ENCODE measurements around the gene ENKUR.
"Not testable (repeated sequence)": the region's sequence is repeated elsewhere in the genome, so short reads cannot be mapped to it uniquely, and the experiment has no call there.

The ENKUR gene

DNA sequence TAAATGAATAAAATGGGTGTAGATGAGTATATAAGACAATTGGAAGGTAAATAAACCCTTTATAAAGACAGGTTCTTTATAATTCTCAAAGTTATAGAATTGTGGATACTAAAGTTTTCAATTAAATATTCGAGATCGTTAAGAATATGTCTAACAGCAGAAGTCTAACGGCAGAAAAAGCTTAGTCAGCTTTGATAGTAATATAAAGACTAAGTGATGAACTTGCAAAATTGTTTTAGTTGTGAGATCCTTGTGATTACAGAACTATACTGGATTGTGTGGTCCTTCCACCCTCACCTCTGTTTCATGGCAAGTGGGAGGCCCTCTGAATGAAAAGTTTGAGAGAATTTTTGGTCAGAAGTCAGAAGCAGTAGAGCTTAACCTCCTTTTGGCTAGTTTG lies 2.7 kb upstream of the ENKUR start:
- Histone ChIP-seq H3K27me3 (ENCODE audit: control insufficient read depth, insufficient read depth, low read length) (no peaks in the 10 kb centered on the region), H3K4me3 (ENCODE audit: low read length) (no peak overlapping the region), H3K9ac (ENCODE audit: low read depth, low read length) (no peak overlapping the region), H3K4me1 (ENCODE audit: control insufficient read depth, insufficient read depth, low read length) (peaks cover 9% of the 10 kb centered on the region), H3K4me2 (ENCODE audit: low read length) (no peak overlapping the region), H3K9me3 (replicated peaks; ENCODE audit: low read length) (no peaks in the 10 kb centered on the region), H3K36me3 (ENCODE audit: insufficient read depth, low read length) (no peaks in the 10 kb centered on the region)

DNA sequence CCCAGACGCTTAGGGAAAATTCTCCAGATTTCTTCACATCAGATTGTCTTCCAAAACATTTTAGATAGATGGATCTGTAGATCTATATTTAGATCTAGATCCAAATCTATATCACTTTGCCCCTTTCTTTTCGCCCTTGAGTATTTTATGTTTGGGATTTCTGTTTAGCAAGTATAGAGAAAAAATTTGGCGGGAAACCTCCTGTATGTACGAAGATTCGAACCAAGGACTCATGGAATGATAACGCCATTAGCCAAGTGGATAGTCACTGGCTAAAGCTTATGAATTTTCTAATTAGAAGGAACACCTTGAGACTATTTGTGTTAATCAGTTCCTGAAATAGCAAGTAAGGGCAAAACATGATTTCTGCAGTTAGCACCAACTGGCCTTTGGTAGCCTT lies 1.7 kb upstream of the ENKUR start:
- Histone ChIP-seq H3K9me3 (replicated peaks; ENCODE audit: low read length) (no peaks in the 10 kb centered on the region), H3K27me3 (ENCODE audit: control insufficient read depth, insufficient read depth, low read length) (no peaks in the 10 kb centered on the region), H3K36me3 (ENCODE audit: insufficient read depth, low read length) (no peaks in the 10 kb centered on the region), H3K4me3 (ENCODE audit: low read length) (peak overlapping the region; percentile 79), H3K4me2 (ENCODE audit: low read length) (peak overlapping the region; percentile 93), H3K4me1 (ENCODE audit: control insufficient read depth, insufficient read depth, low read length) (peaks cover 9% of the 10 kb centered on the region), H3K9ac (ENCODE audit: low read depth, low read length) (peak overlapping the region; percentile 86)

DNA sequence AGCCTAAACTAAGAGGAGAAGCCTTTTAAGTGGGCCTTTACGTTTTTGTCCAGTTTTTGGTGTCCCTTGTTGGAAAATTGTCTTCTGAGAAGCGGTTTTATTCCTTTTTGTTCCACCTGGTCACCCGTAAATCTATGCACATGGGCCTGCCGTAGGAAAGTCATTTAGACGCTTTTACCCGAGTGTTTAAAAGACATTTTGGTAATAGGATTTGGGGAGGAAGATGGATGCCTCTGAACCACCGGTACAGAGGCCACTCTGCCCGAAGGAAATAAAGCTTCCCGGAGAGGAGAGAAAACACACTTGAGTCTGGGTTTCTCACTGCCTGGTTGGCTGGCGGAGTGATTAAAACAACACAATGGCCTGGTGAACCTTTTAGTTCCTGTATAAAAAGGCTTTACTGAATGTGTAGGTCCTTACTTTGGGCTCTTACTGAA lies 1.2 kb upstream of the ENKUR start:
- Histone ChIP-seq H3K27me3 (ENCODE audit: control insufficient read depth, insufficient read depth, low read length) (no peaks in the 10 kb centered on the region), H3K36me3 (ENCODE audit: insufficient read depth, low read length) (no peaks in the 10 kb centered on the region), H3K4me1 (ENCODE audit: control insufficient read depth, insufficient read depth, low read length) (peaks cover 9% of the 10 kb centered on the region), H3K9ac (ENCODE audit: low read depth, low read length) (peak overlapping the region; percentile 86), H3K4me2 (ENCODE audit: low read length) (peak overlapping the region; percentile 93), H3K9me3 (replicated peaks; ENCODE audit: low read length) (no peaks in the 10 kb centered on the region), H3K4me3 (ENCODE audit: low read length) (peak overlapping the region; percentile 79)

DNA sequence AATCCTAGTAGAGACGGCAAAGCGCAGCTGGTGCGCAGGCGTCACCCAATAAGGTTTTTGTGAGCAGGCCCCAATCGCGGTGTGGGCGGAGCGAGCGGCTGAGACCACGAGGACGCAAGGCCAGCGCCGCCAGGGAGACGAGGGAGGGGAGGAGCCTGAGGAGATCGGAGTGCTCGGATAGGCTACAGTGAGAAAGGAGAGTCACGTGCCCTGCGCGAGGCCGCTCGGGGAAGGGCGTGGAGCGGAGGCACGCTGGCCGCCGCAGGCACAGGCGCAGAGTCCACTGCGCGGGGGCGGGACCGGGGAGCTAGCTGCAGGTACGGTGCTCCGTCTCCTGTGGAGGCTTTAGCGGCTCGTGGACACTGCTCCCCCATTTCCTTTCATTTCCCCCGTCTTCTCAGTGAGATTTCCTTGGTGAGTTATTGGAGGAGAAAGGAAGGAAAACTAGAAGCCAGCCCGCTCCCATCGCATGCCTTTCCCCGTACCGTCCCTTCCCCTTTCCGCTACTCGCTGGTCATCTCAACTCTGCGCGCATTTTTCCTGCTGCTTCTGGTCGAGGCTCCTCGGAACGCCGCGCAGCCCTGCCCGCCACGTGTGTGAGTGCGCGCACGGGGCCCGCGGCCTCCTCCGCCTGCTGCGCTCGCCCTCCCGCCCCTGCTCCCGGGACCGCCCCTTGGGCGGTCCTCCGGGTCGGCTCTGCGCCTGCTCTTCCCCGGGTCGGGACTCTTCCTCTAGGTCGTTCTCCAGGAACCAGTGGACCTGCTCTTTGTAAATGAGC lies 607 bp upstream of the ENKUR start, which contains the start of gene THNSL1:
Gene THNSL1, plus strand, starts transcription at position 237 of the 778 bp plus-strand sequence. CDS start 6,612 bp downstream, outside the sequence.
- Histone ChIP-seq H3K36me3 (ENCODE audit: insufficient read depth, low read length) (no peaks in the 10 kb centered on the region), H3K27me3 (ENCODE audit: control insufficient read depth, insufficient read depth, low read length) (no peaks in the 10 kb centered on the region), H3K4me2 (ENCODE audit: low read length) (peak within 1 kb of the TSS; percentile 93), H3K9me3 (replicated peaks; ENCODE audit: low read length) (no peaks in the 10 kb centered on the region), H3K4me3 (ENCODE audit: low read length) (peak within 1 kb of the TSS; percentile 79), H3K4me1 (ENCODE audit: control insufficient read depth, insufficient read depth, low read length) (peaks cover 9% of the 10 kb centered on the region), H3K9ac (ENCODE audit: low read depth, low read length) (peak within 1 kb of the TSS; percentile 86)

DNA sequence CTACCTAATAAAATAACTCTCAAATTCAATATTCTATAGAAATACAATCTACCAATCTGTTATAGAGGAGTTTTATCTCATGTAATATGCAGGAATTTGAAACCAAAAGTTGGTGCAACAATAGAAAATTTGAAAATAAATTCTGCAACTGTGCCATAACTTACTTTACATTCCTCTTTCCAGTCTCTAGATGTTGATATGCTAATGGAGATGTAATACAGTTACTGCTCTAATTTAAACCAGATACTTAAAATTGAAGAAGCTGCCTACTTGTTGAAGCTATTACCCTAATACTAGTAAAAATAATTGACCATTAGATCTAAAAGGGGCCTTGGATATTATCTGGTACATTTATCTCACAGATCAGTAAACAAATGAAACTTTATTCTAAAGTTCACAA lies 1.4 kb downstream of the ENKUR start:
- no peaks in the 10 kb centered on the region for H3K9me3 ChIP-seq (replicated peaks; ENCODE audit: low read length)

DNA sequence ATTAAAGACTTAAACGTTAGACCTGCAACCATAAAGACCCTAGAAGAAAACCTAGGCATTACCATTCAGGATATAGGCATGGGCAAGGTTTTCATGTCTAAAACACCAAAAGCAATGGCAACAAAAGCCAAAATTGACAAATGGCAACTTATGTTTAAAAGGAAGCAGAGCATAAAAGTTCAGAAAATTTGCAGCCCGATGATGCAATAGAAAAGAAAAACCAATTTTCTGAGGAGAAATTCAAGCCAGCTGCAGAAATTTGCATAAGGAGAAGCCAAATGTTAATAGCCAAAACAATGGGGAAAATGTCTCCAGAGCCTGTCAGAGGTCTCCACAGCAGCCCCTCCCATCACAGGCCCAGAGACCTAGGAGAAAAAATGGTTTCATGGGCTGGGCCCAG lies 4.4 kb downstream of the ENKUR start:
- H3K9me3 ChIP-seq (replicated peaks; ENCODE audit: low read length); H3K36me3 ChIP-seq (ENCODE audit: insufficient read depth, low read length); H3K27me3 ChIP-seq (ENCODE audit: control insufficient read depth, insufficient read depth, low read length); H3K9ac ChIP-seq (ENCODE audit: low read depth, low read length); H3K4me2 ChIP-seq (ENCODE audit: low read length); H3K4me3 ChIP-seq (ENCODE audit: low read length); H3K4me1 ChIP-seq (ENCODE audit: control insufficient read depth, insufficient read depth, low read length): not testable (repeated sequence)

More for the DNA sequence above, 1.4 kb downstream of the ENKUR start:
- Histone ChIP-seq H3K9ac (ENCODE audit: low read depth, low read length) (no peak overlapping the region), H3K27me3 (ENCODE audit: control insufficient read depth, insufficient read depth, low read length) (no peaks in the 10 kb centered on the region), H3K4me1 (ENCODE audit: control insufficient read depth, insufficient read depth, low read length) (peaks cover 9% of the 10 kb centered on the region), H3K36me3 (ENCODE audit: insufficient read depth, low read length) (no peaks in the 10 kb centered on the region), H3K4me2 (ENCODE audit: low read length) (no peak overlapping the region), H3K4me3 (ENCODE audit: low read length) (no peak overlapping the region)

DNA sequence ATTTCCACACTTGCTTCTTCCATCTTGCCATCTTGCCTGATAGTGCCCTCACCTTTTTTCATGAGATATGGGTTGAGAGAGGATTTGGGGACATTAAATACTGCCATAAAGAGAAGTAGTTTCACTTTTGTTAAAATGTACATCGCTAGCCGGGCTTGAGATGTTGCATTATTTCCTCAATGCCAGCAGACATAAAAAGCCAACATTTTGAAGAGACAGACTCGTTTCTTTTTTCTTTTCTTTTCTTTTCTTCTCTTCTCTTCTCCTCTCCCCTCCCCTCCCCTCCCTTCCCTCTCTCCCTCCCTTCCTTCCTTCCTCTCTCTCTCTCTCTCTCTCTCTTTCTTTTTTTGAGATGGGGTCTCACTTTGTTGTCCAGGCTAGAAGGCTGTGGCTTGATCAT lies 17.9 kb downstream of the ENKUR start:
- H3K36me3 ChIP-seq (ENCODE audit: insufficient read depth, low read length) = no peaks in the 10 kb centered on the region
- H3K4me3 ChIP-seq (ENCODE audit: low read length) = no peak overlapping the region
- H3K4me2 ChIP-seq (ENCODE audit: low read length) = no peak overlapping the region
- H3K27me3 ChIP-seq (ENCODE audit: control insufficient read depth, insufficient read depth, low read length) = peaks cover 4% of the 10 kb centered on the region
- peaks cover 4% of the 10 kb centered on the region for H3K9me3 ChIP-seq (replicated peaks; ENCODE audit: low read length)
- no peak overlapping the region for H3K9ac ChIP-seq (ENCODE audit: low read depth, low read length)
- no peaks in the 10 kb centered on the region for H3K4me1 ChIP-seq (ENCODE audit: control insufficient read depth, insufficient read depth, low read length)

DNA sequence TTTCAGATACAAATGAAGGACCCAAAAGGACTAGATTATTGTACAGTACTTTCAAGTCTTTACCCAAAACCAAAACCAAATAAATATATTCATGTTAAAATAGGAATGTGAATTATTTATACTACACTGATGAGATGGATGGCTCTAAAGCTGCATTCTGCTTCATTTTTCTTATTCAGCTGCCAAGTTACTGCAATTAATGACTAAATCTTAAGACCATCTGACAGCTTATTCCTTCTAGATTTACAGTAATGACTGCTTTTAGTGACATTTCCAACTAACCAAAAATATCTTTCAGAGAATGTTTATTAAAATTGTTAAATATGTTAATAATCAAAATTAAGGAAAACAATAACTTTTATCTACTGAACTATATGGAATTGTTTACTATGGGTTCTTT lies 20.9 kb downstream of the ENKUR start:
- Histone ChIP-seq H3K9me3 (replicated peaks; ENCODE audit: low read length) (peaks cover under 1% of the 10 kb centered on the region), H3K4me2 (ENCODE audit: low read length) (no peak overlapping the region), H3K27me3 (ENCODE audit: control insufficient read depth, insufficient read depth, low read length) (no peaks in the 10 kb centered on the region), H3K36me3 (ENCODE audit: insufficient read depth, low read length) (no peaks in the 10 kb centered on the region), H3K4me3 (ENCODE audit: low read length) (no peak overlapping the region), H3K4me1 (ENCODE audit: control insufficient read depth, insufficient read depth, low read length) (no peaks in the 10 kb centered on the region), H3K9ac (ENCODE audit: low read depth, low read length) (no peak overlapping the region)

DNA sequence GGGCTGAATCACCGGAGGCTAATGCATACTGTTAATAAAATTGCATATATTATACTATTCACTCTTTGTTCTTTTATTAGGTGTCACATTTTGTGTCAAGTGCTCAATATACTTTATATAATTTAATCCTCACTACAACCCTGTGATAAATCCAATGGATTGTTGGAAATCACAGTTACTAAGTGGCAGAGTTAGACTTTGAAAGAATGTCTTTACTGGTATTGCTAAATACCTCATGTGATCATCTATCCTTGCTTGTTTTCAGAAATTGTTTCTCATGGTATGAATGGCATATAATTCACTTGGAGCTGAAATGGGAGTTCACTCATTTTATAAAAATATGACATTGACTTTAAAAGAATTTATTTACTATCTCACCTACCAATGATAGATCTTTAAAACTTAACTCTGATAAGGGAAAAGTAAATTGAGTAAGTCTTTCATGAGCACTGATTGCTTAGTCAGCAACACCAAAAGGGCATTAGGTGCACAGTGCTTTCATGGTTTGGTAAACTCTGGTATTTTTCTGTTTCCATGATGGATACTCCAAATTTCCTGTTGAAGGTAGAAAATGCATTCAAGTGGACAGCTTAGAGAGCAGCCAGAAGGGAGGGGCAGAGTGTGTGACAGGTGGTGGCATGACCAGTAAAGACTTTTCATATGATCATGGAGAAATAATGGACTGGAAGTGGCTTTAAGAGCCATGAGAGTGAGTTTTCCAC lies 22.6 kb downstream of the ENKUR start:
- H3K4me2 ChIP-seq (ENCODE audit: low read length) = no peak overlapping the region
- no peaks in the 10 kb centered on the region for H3K9me3 ChIP-seq (replicated peaks; ENCODE audit: low read length)
- H3K9ac ChIP-seq (ENCODE audit: low read depth, low read length) = no peak overlapping the region
- no peaks in the 10 kb centered on the region for H3K36me3 ChIP-seq (ENCODE audit: insufficient read depth, low read length)
- H3K4me3 ChIP-seq (ENCODE audit: low read length) = no peak overlapping the region
- no peaks in the 10 kb centered on the region for H3K27me3 ChIP-seq (ENCODE audit: control insufficient read depth, insufficient read depth, low read length)
- no peaks in the 10 kb centered on the region for H3K4me1 ChIP-seq (ENCODE audit: control insufficient read depth, insufficient read depth, low read length)

DNA sequence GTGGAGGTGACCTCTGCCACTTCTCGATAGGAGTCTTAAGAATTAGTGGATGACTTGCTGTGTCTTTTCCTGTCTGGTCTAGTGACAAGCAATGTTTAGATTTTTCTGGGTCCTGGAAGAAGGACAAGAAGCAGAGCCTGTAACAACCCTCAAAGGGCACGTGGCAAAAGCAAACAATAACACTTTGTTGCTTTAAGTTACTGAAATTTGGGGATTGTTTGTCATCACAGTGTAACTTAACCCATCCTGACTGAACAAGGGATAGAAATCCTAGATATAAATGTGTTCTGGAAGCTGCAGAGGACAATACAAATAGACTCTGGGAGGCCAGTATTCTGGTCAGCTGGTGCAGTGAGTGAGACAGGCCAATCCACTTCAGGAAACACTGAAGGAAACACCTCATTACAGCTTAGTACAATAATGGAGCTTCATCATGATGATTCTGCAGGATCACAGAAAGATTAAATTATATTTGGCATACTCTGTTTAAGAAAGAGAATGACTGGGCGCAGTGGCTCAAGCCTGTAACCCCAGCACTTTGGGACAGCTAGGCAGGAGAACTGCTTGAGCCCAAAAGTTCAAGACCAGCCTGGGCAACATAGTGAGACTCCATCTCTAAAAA lies 23.3 kb downstream of the ENKUR start:
- no peak overlapping the region for H3K4me3 ChIP-seq (ENCODE audit: low read length)
- H3K36me3 ChIP-seq (ENCODE audit: insufficient read depth, low read length) = no peaks in the 10 kb centered on the region
- H3K9ac ChIP-seq (ENCODE audit: low read depth, low read length) = no peak overlapping the region
- H3K9me3 ChIP-seq (replicated peaks; ENCODE audit: low read length) = no peaks in the 10 kb centered on the region
- no peaks in the 10 kb centered on the region for H3K4me1 ChIP-seq (ENCODE audit: control insufficient read depth, insufficient read depth, low read length)
- no peak overlapping the region for H3K4me2 ChIP-seq (ENCODE audit: low read length)
- no peaks in the 10 kb centered on the region for H3K27me3 ChIP-seq (ENCODE audit: control insufficient read depth, insufficient read depth, low read length)

DNA sequence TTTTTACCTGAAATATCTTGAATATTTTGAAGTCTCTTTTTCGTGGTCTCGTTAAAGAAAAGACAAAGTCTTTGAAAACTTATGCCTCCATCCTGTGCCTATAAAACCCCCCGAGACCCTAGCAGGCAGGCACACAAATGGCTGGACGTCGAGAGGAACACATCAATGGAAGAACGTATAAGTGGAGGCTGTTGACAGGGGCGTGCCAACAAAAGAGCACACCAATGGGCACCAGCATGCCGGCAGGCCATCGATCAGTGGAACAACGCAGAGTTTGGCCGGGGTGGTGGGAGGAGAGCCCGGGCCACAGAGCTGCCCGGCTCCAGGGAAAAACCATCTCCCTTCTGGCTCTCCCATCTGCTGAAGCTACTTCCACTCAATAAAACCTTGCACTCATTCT lies 24.7 kb downstream of the ENKUR start:
- no peaks in the 10 kb centered on the region for H3K27me3 ChIP-seq (ENCODE audit: control insufficient read depth, insufficient read depth, low read length)
- no peaks in the 10 kb centered on the region for H3K36me3 ChIP-seq (ENCODE audit: insufficient read depth, low read length)
- no peak overlapping the region for H3K9ac ChIP-seq (ENCODE audit: low read depth, low read length)
- H3K4me2 ChIP-seq (ENCODE audit: low read length) = no peak overlapping the region
- no peaks in the 10 kb centered on the region for H3K9me3 ChIP-seq (replicated peaks; ENCODE audit: low read length)
- no peak overlapping the region for H3K4me3 ChIP-seq (ENCODE audit: low read length)
- H3K4me1 ChIP-seq (ENCODE audit: control insufficient read depth, insufficient read depth, low read length) = no peaks in the 10 kb centered on the region
